HEK293T (cell line): ENCODE data around the gene PAK6.

ENCODE experiments used
- CTCF ChIA-PET: fragments of 350-600 bp; formaldehyde crosslinking; extraction: SDS; loops from one replicate; lab custom pipeline; 2021; ENCODE audit warnings: antibody characterized with exemption, inconsistent platforms; lab: Yijun Ruan, JAX
- POLR2A ChIA-PET: fragments of 350-600 bp; formaldehyde crosslinking; extraction: SDS; loops from one replicate; lab custom pipeline; 2020; ENCODE audit warnings: antibody characterized with exemption, inconsistent platforms; lab: Yijun Ruan, JAX
- DNase-seq: peaks from one replicate; pipeline ENCODE4 v3.0.0; 2012; ENCODE audit warnings: mixed read lengths; ENCODE audit errors: extremely low spot score
- ARNT ChIP-seq: fragments of 450-650 bp; IDR thresholded peaks from 2 replicates; pipeline ENCODE4 v1.6.1; 2017; ENCODE audit warnings: mild to moderate bottlenecking
- BHLHE40 ChIP-seq: fragments of 450-650 bp; IDR thresholded peaks from 2 replicates; pipeline ENCODE4 v1.6.1; 2016; ENCODE audit warnings: mild to moderate bottlenecking, moderate library complexity, borderline replicate concordance
- CTBP1 ChIP-seq: fragments of 450-650 bp; IDR thresholded peaks from 2 replicates; pipeline ENCODE4 v1.6.1; 2016; ENCODE audit warnings: borderline replicate concordance
- ELF4 ChIP-seq: fragments of 450-650 bp; IDR thresholded peaks from 2 replicates; pipeline ENCODE4 v1.6.1; 2017; ENCODE audit warnings: antibody characterized with exemption
- FOXA1 ChIP-seq: fragments of 450-650 bp; IDR thresholded peaks from 2 replicates; pipeline ENCODE4 v1.6.1; 2016; ENCODE audit warnings: mild to moderate bottlenecking
- FOXK2 ChIP-seq: fragments of 450-650 bp; IDR thresholded peaks from 2 replicates; pipeline ENCODE4 v1.6.1; 2016; ENCODE audit warnings: mild to moderate bottlenecking
- FOXM1 ChIP-seq: fragments of 450-650 bp; IDR thresholded peaks from 2 replicates; pipeline ENCODE4 v1.6.1; 2017; ENCODE audit warnings: mild to moderate bottlenecking, borderline replicate concordance
- HDGF ChIP-seq: fragments of 450-650 bp; IDR thresholded peaks from 2 replicates; pipeline ENCODE4 v1.6.1; 2017; ENCODE audit warnings: antibody characterized with exemption, borderline replicate concordance
- L3MBTL2 ChIP-seq: fragments of 450-650 bp; conservative IDR thresholded peaks from 2 replicates; pipeline ENCODE4 v1.6.1; 2016; ENCODE audit warnings: mild to moderate bottlenecking
- LEF1 ChIP-seq: fragments of 450-650 bp; IDR thresholded peaks from 2 replicates; pipeline ENCODE4 v1.6.1; 2017; ENCODE audit warnings: mild to moderate bottlenecking, borderline replicate concordance
- NFRKB ChIP-seq: fragments of 450-650 bp; IDR thresholded peaks from 2 replicates; pipeline ENCODE4 v1.6.1; 2016; ENCODE audit warnings: mild to moderate bottlenecking, moderate library complexity
- PKNOX1 ChIP-seq: fragments of 450-650 bp; IDR thresholded peaks from 2 replicates; pipeline ENCODE4 v1.6.1; 2016
- SP1 ChIP-seq: fragments of 450-650 bp; IDR thresholded peaks from 2 replicates; pipeline ENCODE4 v1.6.1; 2017
- SUZ12 ChIP-seq: fragments of 450-650 bp; IDR thresholded peaks from 2 replicates; pipeline ENCODE4 v1.6.1; 2016; ENCODE audit warnings: mild to moderate bottlenecking
- TARDBP ChIP-seq: fragments of 450-650 bp; IDR thresholded peaks from 2 replicates; pipeline ENCODE4 v1.6.1; 2016
- ZNF384 ChIP-seq: fragments of 450-650 bp; IDR thresholded peaks from 2 replicates; pipeline ENCODE4 v1.6.1; 2016

The PAK6 gene

GRCh38 chr15:40238532-40239403 is at the start of gene PAK6:
TSS of gene PAK6 (plus strand) at chr15:40239063. CDS start at chr15:40264786, 25,723 bp downstream.
- DNase-seq = peak; percentile 42
- no peak for TF ChIP-seq TARDBP
- no peak for TF ChIP-seq FOXK2
- no peak for TF ChIP-seq LEF1
- no peak for TF ChIP-seq ZNF384
- TF ChIP-seq FOXM1 = no peak
- no peak for TF ChIP-seq SP1
- no peak for TF ChIP-seq HDGF
- TF ChIP-seq BHLHE40 = no peak
- no peak for TF ChIP-seq SUZ12
- TF ChIP-seq FOXA1 = no peak
- no peak for TF ChIP-seq L3MBTL2
- no peak for TF ChIP-seq ARNT
- TF ChIP-seq ELF4 = no peak
- no peak for TF ChIP-seq CTBP1
- no peak for TF ChIP-seq PKNOX1
- no peak for TF ChIP-seq NFRKB
- POLR2A ChIA-PET = interaction anchor here (0.9 to 1.4 kb wide), 4 partner anchors 16 to 199 kb away, joined by 3 to 6 read pairs (median 4); no protein-coding TSS in a partner anchor
- CTCF ChIA-PET = interaction anchor here (0.7 to 1.8 kb wide), 4 partner anchors 11 to 40 kb away, joined by 3 to 9 read pairs (median 3); no protein-coding TSS in a partner anchor

- no peak for DNase-seq
- TF ChIP-seq FOXK2 (no peak), HDGF (no peak), BHLHE40 (no peak), ZNF384 (no peak), FOXA1 (no peak), ARNT (no peak), ELF4 (no peak), PKNOX1 (no peak), FOXM1 (no peak), NFRKB (no peak), SUZ12 (no peak), CTBP1 (no peak), LEF1 (no peak)
- ChIA-PET CTCF (no interaction called here), POLR2A (no interaction called here)
These were observed 48.3 kb upstream of the PAK6 start for GRCh38 chr15:40190591-40190990.

- no peak for TF ChIP-seq BHLHE40
- no peak for TF ChIP-seq LEF1
- TF ChIP-seq NFRKB = no peak
- no peak for TF ChIP-seq FOXA1
- no peak for TF ChIP-seq SP1
- DNase-seq = no peak
- ChIA-PET POLR2A (no interaction called here), CTCF (interaction anchor here (0.7 kb wide), 1 partner anchor 52 kb away, joined by 3 read pairs; no protein-coding TSS in a partner anchor)
These were observed 45.9 kb upstream of the PAK6 start for GRCh38 chr15:40192942-40193341.

- DNase-seq = no peak
- ChIA-PET CTCF (no interaction called here), POLR2A (no interaction called here)
- TF ChIP-seq FOXM1 = no peak
- no peak for TF ChIP-seq HDGF
- no peak for TF ChIP-seq BHLHE40
- no peak for TF ChIP-seq FOXA1
- no peak for TF ChIP-seq ZNF384
- TF ChIP-seq FOXK2 = no peak
- TF ChIP-seq TARDBP = no peak
- TF ChIP-seq ELF4 = no peak
- TF ChIP-seq SP1 = no peak
- TF ChIP-seq NFRKB = no peak
- no peak for TF ChIP-seq L3MBTL2
- no peak for TF ChIP-seq LEF1
- TF ChIP-seq SUZ12 = no peak
These were observed 41.4 kb upstream of the PAK6 start for GRCh38 chr15:40197434-40197833.

- ChIA-PET CTCF (no interaction called here), POLR2A (no interaction called here)
- no peak for DNase-seq
- TF ChIP-seq ARNT (no peak), SUZ12 (no peak), FOXK2 (no peak), SP1 (no peak), CTBP1 (no peak), FOXA1 (no peak), HDGF (no peak), LEF1 (no peak), ELF4 (no peak), TARDBP (no peak), FOXM1 (no peak), NFRKB (no peak)
These were observed 40.3 kb upstream of the PAK6 start for GRCh38 chr15:40198355-40199085.
